Transverse colon (tissue), 3 donors: Measurements from ENCODE around the gene CFAP46.

Experiments used
- POLR2A ChIP-seq: fragments of 450-650 bp; IDR thresholded peaks from one replicate; pipeline ENCODE4 v1.6.1; 2016; ENCODE audit warnings: antibody characterized with exemption, mild to moderate bottlenecking, moderate library complexity
- TF ChIP-seq, protein P1 (sequence below), 5 experiments: fragments of 200-600 bp in 3 of 5; fragments of 450-650 bp in 2 of 5; sonication (generic) in 3 of 5; IDR thresholded peaks; 1 replicate in 2 of 5; 2 replicates in 3 of 5; pipeline ENCODE4 v1.5.1; 2016 to 2017; ENCODE audit warnings: antibody characterized with exemption in 5 of 5, inconsistent platforms in 3 of 5, mild to moderate bottlenecking in 2 of 5, moderate library complexity in 1 of 5

GRCh38 chr10:132784866-132785722, 157.3 kb downstream of the CFAP46 start:
- TF ChIP-seq, protein P1, sequence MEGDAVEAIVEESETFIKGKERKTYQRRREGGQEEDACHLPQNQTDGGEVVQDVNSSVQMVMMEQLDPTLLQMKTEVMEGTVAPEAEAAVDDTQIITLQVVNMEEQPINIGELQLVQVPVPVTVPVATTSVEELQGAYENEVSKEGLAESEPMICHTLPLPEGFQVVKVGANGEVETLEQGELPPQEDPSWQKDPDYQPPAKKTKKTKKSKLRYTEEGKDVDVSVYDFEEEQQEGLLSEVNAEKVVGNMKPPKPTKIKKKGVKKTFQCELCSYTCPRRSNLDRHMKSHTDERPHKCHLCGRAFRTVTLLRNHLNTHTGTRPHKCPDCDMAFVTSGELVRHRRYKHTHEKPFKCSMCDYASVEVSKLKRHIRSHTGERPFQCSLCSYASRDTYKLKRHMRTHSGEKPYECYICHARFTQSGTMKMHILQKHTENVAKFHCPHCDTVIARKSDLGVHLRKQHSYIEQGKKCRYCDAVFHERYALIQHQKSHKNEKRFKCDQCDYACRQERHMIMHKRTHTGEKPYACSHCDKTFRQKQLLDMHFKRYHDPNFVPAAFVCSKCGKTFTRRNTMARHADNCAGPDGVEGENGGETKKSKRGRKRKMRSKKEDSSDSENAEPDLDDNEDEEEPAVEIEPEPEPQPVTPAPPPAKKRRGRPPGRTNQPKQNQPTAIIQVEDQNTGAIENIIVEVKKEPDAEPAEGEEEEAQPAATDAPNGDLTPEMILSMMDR (IDR thresholded peaks at IDR 0.05), result no peak
- no peak for TF ChIP-seq POLR2A
